Measurements from ENCODE around the gene HOXC6. TPM values are rescaled to one million over a fixed set of nuclear protein-coding genes. Genes with fewer than 3 reads are reported as not detected.
A peak's percentile ranks its signal among the peaks of the same experiment; 100 is the strongest.

HOXC6 gene
- total RNA-seq, 2 experiments from 2014 or later = not detected

DNA sequence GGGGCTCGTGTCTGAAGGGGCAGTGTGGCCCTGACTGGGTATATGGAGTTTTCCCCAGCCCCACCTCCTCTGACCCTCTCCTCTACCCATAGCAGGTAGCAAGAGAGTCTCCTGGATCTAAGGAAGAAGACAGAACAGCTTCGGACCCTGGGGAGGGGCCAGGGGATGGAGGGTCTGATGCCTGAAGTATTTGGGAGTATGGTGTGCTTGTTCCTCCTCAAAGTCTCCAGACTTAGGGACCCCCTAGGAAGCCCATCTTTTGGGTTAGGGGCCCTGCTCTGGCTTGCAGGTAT is 20.0 kb upstream of the HOXC6 start:
- Mint-ChIP-seq H3K36me3 (ENCODE audit: low read depth) (peaks cover 1% of the 10 kb centered on the region), H3K4me1 (peaks cover 22% of the 10 kb centered on the region), H3K27me3 (peaks cover 94% of the 10 kb centered on the region), H3K27ac (no peak overlapping the region), H3K9me3 (no peaks in the 10 kb centered on the region), H3K4me3 (no peak overlapping the region)
- ChIA-PET CTCF (interaction anchor here (0.6 to 3.2 kb wide), 9 partner anchors 17 to 200 kb away, joined by 3 to 16 read pairs (median 4); partner anchors contain the start of genes HOXC10 and HOXC5), POLR2A (no interaction called here)
- no peak for DNase-seq

DNA sequence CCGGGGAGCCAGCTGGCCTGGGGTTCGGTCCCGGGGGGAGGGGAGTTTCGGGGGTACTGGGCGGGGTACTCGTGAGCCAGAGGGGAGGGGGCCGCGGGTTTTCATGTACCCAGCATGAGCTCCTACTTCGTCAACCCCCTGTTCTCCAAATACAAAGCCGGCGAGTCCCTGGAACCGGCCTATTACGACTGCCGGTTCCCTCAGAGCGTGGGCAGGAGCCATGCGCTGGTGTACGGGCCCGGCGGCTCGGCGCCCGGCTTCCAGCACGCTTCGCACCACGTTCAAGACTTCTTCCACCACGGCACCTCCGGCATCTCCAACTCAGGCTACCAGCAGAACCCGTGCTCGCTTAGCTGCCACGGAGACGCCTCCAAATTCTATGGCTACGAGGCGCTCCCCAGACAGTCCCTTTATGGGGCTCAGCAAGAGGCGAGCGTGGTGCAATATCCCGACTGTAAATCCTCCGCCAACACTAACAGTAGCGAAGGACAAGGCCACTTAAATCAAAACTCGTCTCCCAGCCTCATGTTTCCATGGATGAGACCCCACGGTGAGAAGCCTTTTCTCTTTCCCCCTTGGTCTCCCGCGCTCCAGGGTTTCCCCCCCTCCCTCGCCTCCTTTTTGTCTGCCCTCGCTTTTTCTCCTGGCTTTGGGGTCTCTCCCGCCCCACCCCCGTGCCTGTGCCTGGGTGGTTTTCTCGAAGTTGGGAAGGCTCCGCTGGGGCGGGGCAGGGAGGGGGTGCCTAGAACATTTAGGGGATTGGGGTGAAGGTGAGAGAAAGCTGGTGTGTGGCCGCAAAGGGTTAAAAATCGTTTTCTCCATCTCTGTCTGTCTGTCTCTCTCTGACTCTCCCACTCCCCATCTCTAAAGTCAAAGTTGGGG is 18.8 kb upstream of the HOXC6 start:
- Mint-ChIP-seq H3K9me3 (no peaks in the 10 kb centered on the region), H3K4me3 (no peak overlapping the region), H3K27ac (peak overlapping the region; percentile 46), H3K4me1 (peaks cover 22% of the 10 kb centered on the region), H3K27me3 (peaks cover 93% of the 10 kb centered on the region), H3K36me3 (ENCODE audit: low read depth) (no peaks in the 10 kb centered on the region)
- no peak for DNase-seq
- CTCF ChIA-PET = interaction anchor here (0.6 to 2.1 kb wide), 8 partner anchors 23 to 207 kb away, joined by 3 to 10 read pairs (median 4); partner anchors contain the start of gene HOXC5
- POLR2A ChIA-PET = no interaction called here

DNA sequence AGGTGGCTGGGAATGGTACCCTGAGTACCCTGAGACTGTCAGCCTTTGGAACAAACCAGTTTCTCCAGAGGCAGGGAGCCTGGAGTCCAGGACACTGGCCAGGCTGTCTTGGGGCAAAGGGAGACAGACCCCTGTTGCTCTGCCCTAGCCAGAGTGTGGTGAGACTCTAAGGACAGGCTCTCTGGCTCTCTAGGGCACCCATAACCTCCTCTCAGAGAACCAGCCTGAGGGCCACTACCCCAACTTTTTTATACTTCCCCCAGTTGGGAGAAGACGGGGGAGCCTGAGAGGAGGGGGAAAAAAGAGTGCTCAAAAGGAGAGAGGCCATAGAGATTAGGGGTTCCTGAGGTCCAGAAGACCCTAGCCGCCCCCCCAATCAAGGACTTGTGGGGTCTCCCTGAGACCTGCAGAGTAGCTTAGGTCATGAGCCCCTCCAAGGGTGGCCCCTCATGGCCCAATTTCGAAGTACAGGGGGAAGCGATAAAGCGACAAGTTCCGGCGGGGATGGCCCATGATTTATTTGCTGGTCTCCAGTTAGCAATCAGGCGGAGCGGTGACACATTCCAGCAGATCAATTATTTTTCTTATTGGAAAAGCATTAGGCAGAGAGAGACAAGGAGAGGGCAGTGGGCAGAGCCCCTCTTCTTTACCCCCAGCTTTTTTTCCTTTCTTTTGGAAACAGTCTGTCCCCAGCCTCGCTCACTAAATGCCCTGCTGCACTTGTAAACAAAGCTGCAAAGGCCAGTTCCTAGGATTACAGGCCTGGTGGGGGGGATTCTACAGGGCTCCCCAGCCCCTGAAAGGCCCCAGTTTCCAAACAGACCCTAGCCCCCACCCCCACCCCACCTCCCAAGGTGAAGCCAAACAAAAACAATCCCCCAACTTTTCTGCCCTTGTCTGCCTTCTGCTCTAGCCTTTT is 17.9 kb upstream of the HOXC6 start:
- Mint-ChIP-seq H3K4me3 (no peak overlapping the region), H3K36me3 (ENCODE audit: low read depth) (no peaks in the 10 kb centered on the region), H3K9me3 (no peaks in the 10 kb centered on the region), H3K27ac (no peak overlapping the region), H3K4me1 (peaks cover 29% of the 10 kb centered on the region), H3K27me3 (peaks cover 94% of the 10 kb centered on the region)
- DNase-seq = no peak
- POLR2A ChIA-PET = no interaction called here
- CTCF ChIA-PET = interaction anchor here (0.7 to 1.7 kb wide), 4 partner anchors 22 to 447 kb away, joined by 3 to 5 read pairs (median 4); partner anchors contain the start of gene HOXC5

DNA sequence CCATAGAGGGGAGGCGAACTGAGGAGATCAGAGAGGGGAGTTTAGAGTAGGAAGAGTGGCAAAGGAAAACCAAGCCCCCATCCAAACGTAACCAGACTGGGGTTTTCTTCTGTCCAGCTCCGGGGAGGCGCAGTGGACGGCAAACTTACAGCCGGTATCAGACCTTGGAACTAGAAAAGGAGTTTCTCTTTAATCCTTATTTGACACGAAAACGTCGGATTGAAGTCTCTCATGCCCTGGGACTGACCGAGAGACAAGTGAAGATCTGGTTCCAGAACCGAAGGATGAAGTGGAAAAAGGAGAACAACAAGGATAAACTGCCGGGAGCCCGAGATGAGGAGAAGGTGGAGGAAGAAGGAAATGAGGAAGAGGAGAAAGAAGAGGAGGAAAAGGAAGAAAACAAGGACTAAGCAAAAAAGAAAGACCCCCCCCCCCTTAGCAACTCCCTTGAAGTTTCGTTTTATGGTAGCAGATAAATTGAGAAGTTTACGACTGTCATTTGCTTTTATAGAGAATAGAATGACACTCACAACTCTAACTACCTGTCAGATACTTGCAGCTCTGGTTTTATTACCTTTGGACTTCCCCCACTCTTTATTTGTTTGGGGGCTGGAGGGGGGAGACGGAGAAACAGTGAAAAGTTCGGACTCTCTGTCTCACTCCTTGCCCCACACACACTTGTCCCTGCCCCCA is 17.1 kb upstream of the HOXC6 start:
- no peak for DNase-seq
- Mint-ChIP-seq H3K27me3 (peaks cover 94% of the 10 kb centered on the region), H3K4me1 (peaks cover 22% of the 10 kb centered on the region), H3K36me3 (ENCODE audit: low read depth) (no peaks in the 10 kb centered on the region), H3K9me3 (no peaks in the 10 kb centered on the region), H3K27ac (peak overlapping the region; percentile 21), H3K4me3 (no peak overlapping the region)
- ChIA-PET POLR2A (no interaction called here), CTCF (interaction anchor here (0.5 to 1.2 kb wide), 3 partner anchors 21 to 446 kb away, joined by 3 to 5 read pairs (median 4); partner anchors contain the start of gene HOXC5)

DNA sequence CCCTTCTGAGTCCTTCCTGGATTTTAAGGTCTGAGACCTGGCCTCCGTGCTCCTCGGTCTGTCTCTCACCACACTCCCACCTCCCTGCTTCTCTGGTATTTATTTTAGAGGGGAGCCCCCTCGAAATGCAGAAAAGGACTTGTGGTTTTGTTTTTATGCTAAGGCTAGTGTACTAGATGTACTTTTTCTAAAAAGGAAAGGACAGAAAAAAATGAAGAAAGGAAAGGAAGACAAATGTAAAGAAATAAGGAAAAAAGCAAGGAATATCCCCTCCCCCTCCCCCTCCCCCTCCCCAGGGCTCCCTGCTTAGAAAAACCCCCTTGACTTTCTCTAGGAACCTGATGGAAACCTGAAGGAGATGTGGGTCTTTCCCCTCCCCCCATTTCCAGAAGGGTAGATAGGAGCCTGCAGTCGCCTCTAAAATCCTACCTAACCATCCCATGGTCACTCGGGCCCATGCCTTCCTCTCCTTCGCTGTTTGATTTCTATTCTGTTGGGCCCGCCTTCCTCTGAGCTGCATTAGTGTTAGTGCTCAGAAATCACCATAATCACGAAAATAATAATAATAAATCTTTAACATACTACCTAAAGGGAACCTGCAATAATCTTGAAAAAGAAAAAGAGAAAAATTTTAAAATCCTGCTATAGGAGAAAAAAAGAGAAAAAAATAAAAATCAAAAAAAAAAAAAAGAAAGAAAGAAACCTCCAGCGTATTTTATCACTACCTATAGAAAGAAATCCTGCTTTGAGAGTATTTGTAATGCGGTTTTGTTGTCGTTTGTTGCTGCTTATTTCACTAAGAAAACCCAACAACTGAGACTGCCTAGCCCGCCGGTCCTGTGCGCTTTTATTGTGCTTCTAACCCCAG is 16.3 kb upstream of the HOXC6 start:
- no peak overlapping the region for H3K4me3 Mint-ChIP-seq
- POLR2A ChIA-PET = no interaction called here
- CTCF ChIA-PET = interaction anchor here (0.5 to 1.2 kb wide), 4 partner anchors 20 to 481 kb away, joined by 3 to 5 read pairs (median 4); partner anchors contain the start of gene HOXC5
- no peaks in the 10 kb centered on the region for H3K9me3 Mint-ChIP-seq
- no peaks in the 10 kb centered on the region for H3K36me3 Mint-ChIP-seq (ENCODE audit: low read depth)
- H3K27ac Mint-ChIP-seq = no peak overlapping the region
- H3K4me1 Mint-ChIP-seq = peaks cover 16% of the 10 kb centered on the region
- no peak for DNase-seq
- H3K27me3 Mint-ChIP-seq = peaks cover 92% of the 10 kb centered on the region

DNA sequence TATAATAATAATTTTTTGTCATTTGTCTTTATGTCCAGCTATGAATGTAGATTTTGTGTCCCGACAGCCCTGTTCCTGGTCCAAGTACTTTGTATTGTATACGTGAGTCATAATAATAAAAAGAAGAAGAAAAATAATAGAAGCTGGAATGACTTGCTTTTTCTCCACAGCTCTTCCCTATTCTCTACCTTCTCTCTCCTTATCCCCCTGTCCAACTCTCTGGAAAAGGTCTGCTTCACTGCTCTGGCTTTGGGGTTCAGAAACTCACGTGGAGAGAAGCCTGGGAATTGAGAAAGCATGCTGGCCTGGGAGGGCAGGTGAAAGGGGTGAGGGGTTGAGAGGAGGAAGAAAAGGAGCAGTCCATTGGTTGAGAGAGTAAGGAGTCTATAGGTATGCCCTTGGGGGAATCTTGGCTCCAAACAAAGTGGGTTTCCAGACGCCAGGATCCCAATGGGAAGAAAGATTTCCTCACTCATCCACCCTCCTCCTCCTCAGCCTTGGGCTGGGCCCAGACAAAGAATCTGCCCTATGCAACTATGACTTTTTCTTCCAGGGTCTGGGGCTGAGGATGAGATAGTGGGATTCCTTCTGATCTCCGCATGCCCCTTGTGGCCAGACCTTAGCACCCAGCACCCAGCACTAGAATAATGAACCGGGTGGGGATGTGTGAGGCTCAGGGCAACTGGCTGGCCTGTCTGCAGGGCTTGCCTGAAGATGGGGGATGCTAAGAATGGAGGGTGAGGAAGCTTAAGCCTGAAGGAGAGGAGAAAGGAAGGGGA is 15.4 kb upstream of the HOXC6 start:
- ChIA-PET POLR2A (no interaction called here), CTCF (interaction anchor here (0.5 to 1.5 kb wide), 6 partner anchors 11 to 480 kb away, joined by 3 to 5 read pairs (median 3); partner anchors contain the start of gene HOXC5)
- no peak overlapping the region for H3K27ac Mint-ChIP-seq
- H3K36me3 Mint-ChIP-seq (ENCODE audit: low read depth) = no peaks in the 10 kb centered on the region
- H3K27me3 Mint-ChIP-seq = peaks cover 92% of the 10 kb centered on the region
- H3K9me3 Mint-ChIP-seq = no peaks in the 10 kb centered on the region
- DNase-seq = no peak
- no peak overlapping the region for H3K4me3 Mint-ChIP-seq
- peaks cover 23% of the 10 kb centered on the region for H3K4me1 Mint-ChIP-seq

DNA sequence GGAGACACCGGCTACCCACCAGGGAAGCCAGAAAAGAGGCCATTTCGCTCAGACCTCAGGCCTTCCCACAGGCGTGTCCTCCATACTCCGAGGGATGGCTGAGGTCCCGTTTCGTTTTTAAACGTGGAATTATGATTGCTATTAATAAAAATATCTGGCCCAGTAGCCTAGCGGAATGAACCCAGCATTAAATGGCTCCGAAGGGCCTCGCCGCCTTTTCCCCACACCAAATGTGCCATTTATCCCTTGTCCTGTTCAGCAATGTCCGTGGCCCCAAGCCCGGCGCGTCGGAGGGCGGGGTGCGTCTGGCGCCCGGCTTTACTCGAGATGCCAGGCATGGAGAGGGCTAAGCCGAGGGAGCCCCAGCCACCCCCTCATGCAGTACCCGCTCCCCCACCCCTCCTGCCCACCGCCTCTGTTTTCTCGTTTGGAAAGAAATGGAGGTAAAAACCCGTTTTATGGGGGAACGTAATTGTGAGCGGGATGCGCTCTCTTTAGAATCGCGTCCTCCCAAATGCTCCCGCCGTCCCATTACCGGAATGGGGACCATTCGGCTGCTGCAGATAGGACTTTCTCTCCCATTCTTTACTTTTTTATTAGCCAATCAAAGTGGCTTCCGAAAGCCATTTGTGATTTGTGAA is 13.7 kb upstream of the HOXC6 start:
- no peak overlapping the region for H3K4me3 Mint-ChIP-seq
- peaks cover 2% of the 10 kb centered on the region for H3K36me3 Mint-ChIP-seq (ENCODE audit: low read depth)
- H3K27ac Mint-ChIP-seq = peak overlapping the region; percentile 46
- H3K27me3 Mint-ChIP-seq = peaks cover 84% of the 10 kb centered on the region
- ChIA-PET CTCF (interaction anchor here (1.0 to 1.2 kb wide), 4 partner anchors 9 to 187 kb away, joined by 3 to 4 read pairs (median 4); partner anchors contain the start of gene HOXC5), POLR2A (interaction anchor here (0.6 kb wide), 1 partner anchor 34 kb away, joined by 3 read pairs; no protein-coding TSS in a partner anchor)
- H3K4me1 Mint-ChIP-seq = peaks cover 25% of the 10 kb centered on the region
- H3K9me3 Mint-ChIP-seq = no peaks in the 10 kb centered on the region
- no peak for DNase-seq

DNA sequence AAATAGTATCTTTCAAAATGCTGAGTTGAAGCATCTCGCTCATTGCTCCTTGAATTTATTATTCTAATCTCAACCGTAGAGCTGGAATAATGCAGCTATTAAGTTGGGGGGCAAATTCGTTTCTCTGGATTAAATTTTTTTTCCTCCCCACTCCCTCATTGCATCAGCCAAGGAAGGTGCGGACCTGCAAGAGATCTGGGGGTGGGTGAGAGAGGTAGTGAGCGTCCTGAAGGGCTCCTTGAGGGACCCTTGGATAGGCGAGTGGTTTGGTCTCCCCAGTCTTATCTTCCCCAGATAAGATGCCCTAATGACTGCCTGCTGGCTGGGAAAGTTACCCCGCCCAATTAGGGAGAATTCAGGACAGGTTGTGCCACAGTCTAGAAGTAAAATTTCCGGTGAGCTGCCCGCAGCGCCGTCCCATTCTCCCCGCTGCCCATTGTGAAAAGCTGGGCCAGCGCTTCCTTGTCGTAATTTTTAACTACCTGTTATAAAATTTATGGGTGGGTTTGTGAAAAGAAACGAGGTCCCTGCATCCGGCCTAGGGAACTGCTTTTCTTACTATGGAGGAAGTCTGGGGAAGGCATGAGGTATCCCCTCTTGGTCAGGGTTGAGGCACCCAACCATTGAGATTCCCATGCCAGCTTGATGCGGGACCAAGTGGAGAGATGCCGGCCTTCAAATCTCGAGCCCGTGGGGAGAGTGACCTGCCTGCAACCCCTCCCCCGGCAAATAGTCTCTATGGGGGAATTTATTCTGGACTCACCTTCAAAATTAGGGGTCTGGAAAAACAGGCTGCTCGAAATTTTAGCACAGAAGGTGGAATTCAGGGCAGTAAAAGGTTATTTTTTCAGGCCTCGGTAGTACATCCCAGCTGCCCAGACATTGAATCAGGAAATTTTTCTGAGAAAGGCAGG is 13.0 kb upstream of the HOXC6 start:
- peaks cover 2% of the 10 kb centered on the region for H3K36me3 Mint-ChIP-seq (ENCODE audit: low read depth)
- no peak for DNase-seq
- no peak overlapping the region for H3K4me3 Mint-ChIP-seq
- H3K4me1 Mint-ChIP-seq = peaks cover 23% of the 10 kb centered on the region
- H3K9me3 Mint-ChIP-seq = no peaks in the 10 kb centered on the region
- ChIA-PET CTCF (interaction anchor here (0.7 to 1.5 kb wide), 6 partner anchors 8 to 186 kb away, joined by 3 to 4 read pairs (median 4); partner anchors contain the start of genes HOXC5 and SMUG1), POLR2A (no interaction called here)
- H3K27ac Mint-ChIP-seq = no peak overlapping the region
- peaks cover 84% of the 10 kb centered on the region for H3K27me3 Mint-ChIP-seq

DNA sequence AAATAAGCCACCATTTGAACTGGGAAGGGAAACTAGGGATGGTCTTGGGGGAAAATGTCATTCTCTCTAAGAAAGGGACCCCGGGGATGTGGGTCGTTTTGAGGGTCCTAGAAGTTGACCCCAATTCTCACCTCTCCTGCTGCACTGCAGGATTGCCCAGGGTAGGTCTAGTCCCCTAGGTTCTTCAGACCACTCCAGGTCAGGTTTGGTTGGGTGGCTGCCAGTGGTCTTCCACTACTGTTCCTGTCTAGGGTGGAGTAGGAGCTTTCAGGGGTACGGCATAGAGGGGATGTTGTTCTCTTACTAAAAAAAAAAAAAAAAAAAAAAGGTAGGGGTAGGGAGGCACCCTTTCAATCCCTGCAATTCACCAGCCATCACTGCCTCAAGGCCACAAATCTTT is 12.2 kb upstream of the HOXC6 start:
- peaks cover 83% of the 10 kb centered on the region for H3K27me3 Mint-ChIP-seq
- no peak for DNase-seq
- no peaks in the 10 kb centered on the region for H3K9me3 Mint-ChIP-seq
- POLR2A ChIA-PET = no interaction called here
- peaks cover 22% of the 10 kb centered on the region for H3K4me1 Mint-ChIP-seq
- no peak overlapping the region for H3K27ac Mint-ChIP-seq
- no peak overlapping the region for H3K4me3 Mint-ChIP-seq
- H3K36me3 Mint-ChIP-seq (ENCODE audit: low read depth) = peaks cover 2% of the 10 kb centered on the region
- CTCF ChIA-PET = interaction anchor here (1.0 to 1.6 kb wide), 4 partner anchors 16 to 189 kb away, joined by 3 to 4 read pairs (median 4); partner anchors contain the start of genes HOXC5 and SMUG1

DNA sequence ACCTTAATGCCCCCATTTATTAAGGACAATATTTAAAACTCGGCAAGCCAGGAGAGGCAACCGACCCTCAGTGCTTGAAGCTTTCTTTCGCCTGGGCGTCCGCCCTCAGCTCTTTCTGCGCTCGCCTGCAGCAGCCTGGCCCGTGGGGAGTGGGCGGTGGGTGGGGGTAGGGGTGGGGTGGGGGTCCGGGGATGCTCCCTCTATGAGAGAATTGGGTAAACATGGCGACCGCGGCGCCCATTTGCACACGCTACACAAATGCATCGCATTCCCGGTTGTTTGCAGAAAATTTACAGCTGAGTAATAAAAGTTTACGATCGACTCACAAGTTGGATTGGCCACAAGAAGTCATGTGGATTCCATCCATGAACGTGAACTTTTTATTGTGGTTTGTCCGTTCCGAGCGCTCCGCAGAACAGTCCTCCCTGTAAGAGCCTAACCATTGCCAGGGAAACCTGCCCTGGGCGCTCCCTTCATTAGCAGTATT is 11.7 kb upstream of the HOXC6 start:
- H3K36me3 Mint-ChIP-seq (ENCODE audit: low read depth) = peaks cover 2% of the 10 kb centered on the region
- peaks cover 83% of the 10 kb centered on the region for H3K27me3 Mint-ChIP-seq
- CTCF ChIA-PET = interaction anchor here (1.0 to 1.6 kb wide), 4 partner anchors 16 to 188 kb away, joined by 3 to 4 read pairs (median 4); partner anchors contain the start of genes HOXC5 and SMUG1
- H3K27ac Mint-ChIP-seq = no peak overlapping the region
- no peak overlapping the region for H3K4me3 Mint-ChIP-seq
- H3K9me3 Mint-ChIP-seq = no peaks in the 10 kb centered on the region
- POLR2A ChIA-PET = no interaction called here
- peaks cover 21% of the 10 kb centered on the region for H3K4me1 Mint-ChIP-seq
- DNase-seq = no peak
